ENCODE data around the gene ITGA11. TPM values are rescaled to one million over a fixed set of nuclear protein-coding genes. Genes with fewer than 3 reads are reported as not detected.

ITGA11 gene
- total and polyA plus RNA-seq, 2 donors (not counting 1 experiment from before 2014, with no cell fraction given), result not detected

DNA sequence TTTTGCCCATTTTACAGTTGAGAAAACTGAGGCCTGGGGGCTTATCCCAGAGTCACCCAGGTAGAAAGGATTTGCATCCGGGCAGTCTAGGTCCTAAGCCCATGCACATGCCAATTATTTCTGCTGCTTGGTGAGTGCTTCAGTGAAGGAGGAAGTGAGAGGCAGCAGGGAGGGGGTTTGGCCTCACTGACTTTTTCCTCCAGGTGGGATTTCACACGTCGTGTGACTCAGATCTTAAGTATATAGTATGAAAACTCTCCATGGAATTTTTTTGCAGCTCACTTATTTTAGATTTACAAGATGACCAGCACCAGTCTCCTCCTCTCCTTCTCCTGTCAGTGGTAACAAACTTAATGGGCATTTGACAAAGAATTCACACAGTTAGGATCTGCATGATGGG lies 4.6 kb downstream of the ITGA11 start:
- Histone ChIP-seq H3K27me3 (replicated peaks in 1 of 4; ENCODE audit: control extremely low read depth in 1 of 4, control insufficient read depth in 3 of 4, insufficient read depth in 4 of 4, low read length in 3 of 4) (peaks cover 0 to 19% (median 10%) of the 10 kb centered on the region in 4 experiments), H3K4me1 (ENCODE audit: control insufficient read depth in 2 of 2, insufficient read depth in 2 of 2, low read length in 2 of 2) (peaks cover 6 to 9% of the 10 kb centered on the region in 2 donors), H3K4me2 (replicated peaks; ENCODE audit: low read depth, low read length, poor library complexity, severe bottlenecking) (no peak overlapping the region), H3K4me3 (ENCODE audit: control extremely low read depth in 1 of 5, extremely low read depth in 1 of 5, insufficient read depth in 1 of 5, low read depth in 2 of 5, low read length in 4 of 5) (no peak overlapping the region), H4K20me1 (ENCODE audit: control insufficient read depth, insufficient read depth, low read length, poor library complexity, severe bottlenecking) (no peaks in the 10 kb centered on the region), H3K27ac (ENCODE audit: low read length in 2 of 2) (no peak overlapping the region), H3K9me3 (ENCODE audit: control extremely low read depth in 1 of 3, control insufficient read depth in 2 of 3, insufficient read depth in 1 of 3, low read length in 2 of 3) (no peaks in the 10 kb centered on the region), H3K79me2 (ENCODE audit: control insufficient read depth, insufficient read depth, low read length) (no peaks in the 10 kb centered on the region), H3K9ac (ENCODE audit: low read length) (no peak overlapping the region), H2AFZ (ENCODE audit: insufficient read depth, low read depth, low read length, poor library complexity, severe bottlenecking) (no peak overlapping the region), H3K36me3 (replicated peaks in 1 of 2; ENCODE audit: control extremely low read depth in 1 of 2, control insufficient read depth in 1 of 2, extremely low read depth in 1 of 2, insufficient read depth in 2 of 2, low read length in 1 of 2) (no peaks in the 10 kb centered on the region)
- ChIA-PET POLR2A (no interaction called here), CTCF (no interaction called here)
- WGBS (ENCODE audit: insufficient coverage), result 22% methylated on average over 1 of the region's 3 CpGs
- Mint-ChIP-seq H3K4me1 (peaks cover 4% of the 10 kb centered on the region), H3K9me3 (ENCODE audit: insufficient read depth) (no peaks in the 10 kb centered on the region), H3K27ac (no peak overlapping the region), H3K27me3 (peaks cover 29% of the 10 kb centered on the region), H3K4me3 (no peak overlapping the region)
- no peak for DNase-seq
- no peak for ATAC-seq (ENCODE audit: low read depth)
- intact Hi-C loops (cut with micrococcal nuclease), result no loop called here
- no peak for TF ChIP-seq EZH2 (IDR thresholded peaks at IDR 0.05; ENCODE audit: borderline replicate concordance, insufficient read depth, low read depth, low read length, poor library complexity, severe bottlenecking)
- TF ChIP-seq, protein P1, sequence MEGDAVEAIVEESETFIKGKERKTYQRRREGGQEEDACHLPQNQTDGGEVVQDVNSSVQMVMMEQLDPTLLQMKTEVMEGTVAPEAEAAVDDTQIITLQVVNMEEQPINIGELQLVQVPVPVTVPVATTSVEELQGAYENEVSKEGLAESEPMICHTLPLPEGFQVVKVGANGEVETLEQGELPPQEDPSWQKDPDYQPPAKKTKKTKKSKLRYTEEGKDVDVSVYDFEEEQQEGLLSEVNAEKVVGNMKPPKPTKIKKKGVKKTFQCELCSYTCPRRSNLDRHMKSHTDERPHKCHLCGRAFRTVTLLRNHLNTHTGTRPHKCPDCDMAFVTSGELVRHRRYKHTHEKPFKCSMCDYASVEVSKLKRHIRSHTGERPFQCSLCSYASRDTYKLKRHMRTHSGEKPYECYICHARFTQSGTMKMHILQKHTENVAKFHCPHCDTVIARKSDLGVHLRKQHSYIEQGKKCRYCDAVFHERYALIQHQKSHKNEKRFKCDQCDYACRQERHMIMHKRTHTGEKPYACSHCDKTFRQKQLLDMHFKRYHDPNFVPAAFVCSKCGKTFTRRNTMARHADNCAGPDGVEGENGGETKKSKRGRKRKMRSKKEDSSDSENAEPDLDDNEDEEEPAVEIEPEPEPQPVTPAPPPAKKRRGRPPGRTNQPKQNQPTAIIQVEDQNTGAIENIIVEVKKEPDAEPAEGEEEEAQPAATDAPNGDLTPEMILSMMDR (IDR thresholded peaks at IDR 0.05), result no peak

- H3K36me3 ChIP-seq (replicated peaks in 1 of 2; ENCODE audit: control extremely low read depth in 1 of 2, control insufficient read depth in 1 of 2, extremely low read depth in 1 of 2, insufficient read depth in 2 of 2, low read length in 1 of 2), result no peaks in the 10 kb centered on the region
- peaks cover 0 to 14% (median 5%) of the 10 kb centered on the region in 4 experiments for H3K27me3 ChIP-seq (replicated peaks in 1 of 4; ENCODE audit: control extremely low read depth in 1 of 4, control insufficient read depth in 3 of 4, insufficient read depth in 4 of 4, low read length in 3 of 4)
- H3K4me1 Mint-ChIP-seq, result no peaks in the 10 kb centered on the region
- no peak overlapping the region for H3K27ac ChIP-seq (ENCODE audit: low read length in 2 of 2)
- no peaks in the 10 kb centered on the region for H4K20me1 ChIP-seq (ENCODE audit: control insufficient read depth, insufficient read depth, low read length, poor library complexity, severe bottlenecking)
- DNase-seq (no peak), ATAC-seq (ENCODE audit: low read depth) (no peak)
- no peak overlapping the region for H2AFZ ChIP-seq (ENCODE audit: insufficient read depth, low read depth, low read length, poor library complexity, severe bottlenecking)
- H3K27me3 Mint-ChIP-seq, result peaks cover 27% of the 10 kb centered on the region
- TF ChIP-seq EZH2 (IDR thresholded peaks at IDR 0.05; ENCODE audit: borderline replicate concordance, insufficient read depth, low read depth, low read length, poor library complexity, severe bottlenecking), result no peak
- TF ChIP-seq, protein P1 (IDR thresholded peaks at IDR 0.05), result no peak
- no peaks in the 10 kb centered on the region for H3K9me3 ChIP-seq (ENCODE audit: control extremely low read depth in 1 of 3, control insufficient read depth in 2 of 3, insufficient read depth in 1 of 3, low read length in 2 of 3)
- ChIA-PET CTCF (interaction anchor here (1.3 kb wide), 1 partner anchor 9 kb away, joined by 3 read pairs; no protein-coding TSS in a partner anchor), POLR2A (no interaction called here)
- H3K79me2 ChIP-seq (ENCODE audit: control insufficient read depth, insufficient read depth, low read length), result no peaks in the 10 kb centered on the region
- intact Hi-C loops (cut with micrococcal nuclease), result no loop called here
- no peak overlapping the region for H3K27ac Mint-ChIP-seq
- no peak overlapping the region for H3K9ac ChIP-seq (ENCODE audit: low read length)
- 93% methylated on average over 5 of the region's 6 CpGs for WGBS (ENCODE audit: insufficient coverage)
- no peaks in the 10 kb centered on the region for H3K9me3 Mint-ChIP-seq (ENCODE audit: insufficient read depth)
- H3K4me3 ChIP-seq (ENCODE audit: control extremely low read depth in 1 of 5, extremely low read depth in 1 of 5, insufficient read depth in 1 of 5, low read depth in 2 of 5, low read length in 4 of 5), result no peak overlapping the region
- H3K4me2 ChIP-seq (replicated peaks; ENCODE audit: low read depth, low read length, poor library complexity, severe bottlenecking), result no peak overlapping the region
- no peaks in the 10 kb centered on the region for H3K4me1 ChIP-seq (ENCODE audit: control insufficient read depth in 2 of 2, insufficient read depth in 2 of 2, low read length in 2 of 2)
- no peak overlapping the region for H3K4me3 Mint-ChIP-seq
Observed at GRCh38 chr15:68426116-68426515, 5.8 kb downstream of the ITGA11 start.
